AG09319 (cell line): ENCODE results near the gene GEMIN8.

Experiments
- DNase-seq: peaks from one replicate; pipeline ENCODE4 v3.0.0-alpha.2; 2010; ENCODE audit warnings: low read depth; ENCODE audit errors: extremely low read depth
- TF ChIP-seq, protein P1 (sequence below): IDR thresholded peaks from 2 replicates; pipeline ENCODE4 v1.5.1; 2011; ENCODE audit warnings: low read depth, mild to moderate bottlenecking, inconsistent platforms, low read length, moderate library complexity

The GEMIN8 gene

GRCh38 chrX:14022019-14022418 is 7.7 kb downstream of the GEMIN8 start:
- TF ChIP-seq, protein P1, sequence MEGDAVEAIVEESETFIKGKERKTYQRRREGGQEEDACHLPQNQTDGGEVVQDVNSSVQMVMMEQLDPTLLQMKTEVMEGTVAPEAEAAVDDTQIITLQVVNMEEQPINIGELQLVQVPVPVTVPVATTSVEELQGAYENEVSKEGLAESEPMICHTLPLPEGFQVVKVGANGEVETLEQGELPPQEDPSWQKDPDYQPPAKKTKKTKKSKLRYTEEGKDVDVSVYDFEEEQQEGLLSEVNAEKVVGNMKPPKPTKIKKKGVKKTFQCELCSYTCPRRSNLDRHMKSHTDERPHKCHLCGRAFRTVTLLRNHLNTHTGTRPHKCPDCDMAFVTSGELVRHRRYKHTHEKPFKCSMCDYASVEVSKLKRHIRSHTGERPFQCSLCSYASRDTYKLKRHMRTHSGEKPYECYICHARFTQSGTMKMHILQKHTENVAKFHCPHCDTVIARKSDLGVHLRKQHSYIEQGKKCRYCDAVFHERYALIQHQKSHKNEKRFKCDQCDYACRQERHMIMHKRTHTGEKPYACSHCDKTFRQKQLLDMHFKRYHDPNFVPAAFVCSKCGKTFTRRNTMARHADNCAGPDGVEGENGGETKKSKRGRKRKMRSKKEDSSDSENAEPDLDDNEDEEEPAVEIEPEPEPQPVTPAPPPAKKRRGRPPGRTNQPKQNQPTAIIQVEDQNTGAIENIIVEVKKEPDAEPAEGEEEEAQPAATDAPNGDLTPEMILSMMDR: no peak
- no peak for DNase-seq

- no peak for DNase-seq
- TF ChIP-seq, protein P1: no peak
Observed at GRCh38 chrX:14017399-14017798, 12.3 kb downstream of the GEMIN8 start.

DNA sequence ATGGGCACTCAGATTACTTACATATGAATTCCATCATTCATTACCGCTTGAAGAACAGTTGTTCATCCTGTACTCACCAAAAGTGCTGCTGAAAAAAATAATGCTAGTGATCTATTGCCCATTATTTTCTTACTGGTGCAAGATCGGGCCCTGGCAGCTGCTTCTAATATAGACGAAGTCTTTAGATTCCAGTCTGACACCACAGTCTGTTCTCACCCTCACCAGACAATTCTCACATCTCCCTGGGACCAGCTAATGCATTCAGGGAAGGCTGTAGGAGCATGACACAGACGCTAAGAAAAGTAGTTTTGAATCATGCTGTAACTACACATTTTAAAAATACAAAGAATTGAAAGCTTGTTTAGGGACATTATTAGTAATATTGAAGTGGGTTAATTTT is 13.8 kb downstream of the GEMIN8 start:
- no peak for DNase-seq
- TF ChIP-seq, protein P1: no peak

DNA sequence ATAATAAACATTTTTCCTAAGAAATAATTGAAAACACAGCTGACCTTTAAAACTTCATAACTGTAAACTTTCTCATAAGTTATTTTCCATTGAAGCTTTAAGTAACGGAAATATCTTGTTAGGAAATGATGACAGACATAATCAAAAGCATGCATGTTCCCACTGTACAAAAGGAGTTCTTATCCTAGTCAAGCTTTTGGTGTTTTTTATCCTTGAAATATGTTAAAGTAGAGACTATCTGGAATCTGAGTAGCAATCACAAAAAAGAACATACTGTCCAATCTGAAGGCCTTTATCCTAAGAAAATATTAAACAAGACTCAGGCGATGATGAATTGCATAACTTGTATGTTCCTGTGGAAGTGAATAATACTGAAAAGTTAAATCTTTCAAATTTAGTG is 14.4 kb downstream of the GEMIN8 start:
- peak; percentile 64 for DNase-seq
- TF ChIP-seq, protein P1: no peak

GRCh38 chrX:14014526-14014925 is 15.2 kb downstream of the GEMIN8 start:
- TF ChIP-seq, protein P1: no peak
- no peak for DNase-seq

GRCh38 chrX:14013054-14013453 is 16.6 kb downstream of the GEMIN8 start:
- DNase-seq: no peak

GRCh38 chrX:14010566-14010965 is 19.1 kb downstream of the GEMIN8 start:
- TF ChIP-seq, protein P1: no peak
- no peak for DNase-seq

More at GRCh38 chrX:14013054-14013453, 16.6 kb downstream of the GEMIN8 start:
- TF ChIP-seq, protein P1: no peak
